Measurements from ENCODE around the gene AP3B1. TPM values are rescaled to one million over a fixed set of nuclear protein-coding genes. Genes with fewer than 3 reads are reported as not detected.

Gene AP3B1
- total and polyA plus RNA-seq, 2 experiments from 2014 or later: 32.1 to 46.3 TPM

DNA sequence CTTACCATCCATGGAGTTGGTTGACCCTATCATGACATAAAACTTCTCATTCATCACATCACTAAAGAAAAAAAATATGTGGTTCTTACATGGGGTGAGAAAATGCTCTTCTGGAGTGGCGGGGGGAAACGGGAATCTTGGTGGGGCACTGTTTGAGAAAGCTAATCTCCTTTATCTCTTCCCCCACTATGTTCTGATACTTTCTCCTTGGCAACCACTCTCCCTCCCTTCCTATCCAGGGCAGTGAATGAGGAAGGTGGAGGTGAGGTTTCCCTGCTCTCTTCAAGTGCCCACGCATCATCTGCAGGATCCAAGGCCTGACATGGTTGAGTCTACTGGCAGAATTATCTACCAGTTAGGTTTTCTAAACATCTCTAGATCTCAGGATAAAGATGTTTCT lies 297.6 kb downstream of the AP3B1 start:
- Histone ChIP-seq H3K4me3 (no peak overlapping the region), H3K36me3 (ENCODE audit: insufficient read depth) (no peaks in the 10 kb centered on the region), H3K9me2 (ENCODE audit: insufficient read depth) (no peaks in the 10 kb centered on the region), H3K4me1 (ENCODE audit: insufficient read depth) (peaks cover 20% of the 10 kb centered on the region), H2AFZ (no peak overlapping the region), H3K27ac (ENCODE audit: low read depth) (no peak overlapping the region), H3F3A (replicated peaks; ENCODE audit: low read depth) (no peaks in the 10 kb centered on the region), H3K4me2 (no peak overlapping the region), H3K27me3 (ENCODE audit: insufficient read depth) (peaks cover 50% of the 10 kb centered on the region), H4K20me1 (replicated peaks; ENCODE audit: insufficient read depth) (peaks cover 30% of the 10 kb centered on the region), H3K79me2 (replicated peaks; ENCODE audit: insufficient read depth) (no peaks in the 10 kb centered on the region)
- ATAC-seq (no peak), DNase-seq (ENCODE audit: low spot score) (no peak)
- no peak overlapping the region for H3K4me3 Mint-ChIP-seq
- no peak overlapping the region for H3K27ac Mint-ChIP-seq
- no peaks in the 10 kb centered on the region for H3K9me3 Mint-ChIP-seq
- H3K4me1 Mint-ChIP-seq: peaks cover 34% of the 10 kb centered on the region
- TF ChIP-seq NANOG (IDR thresholded peaks at IDR 0.05; ENCODE audit: borderline replicate concordance): no peak
- TF ChIP-seq CREB1 (CRISPR knock-in tag; IDR thresholded peaks at IDR 0.05; ENCODE audit: low read depth): no peak
- TF ChIP-seq, protein P1, sequence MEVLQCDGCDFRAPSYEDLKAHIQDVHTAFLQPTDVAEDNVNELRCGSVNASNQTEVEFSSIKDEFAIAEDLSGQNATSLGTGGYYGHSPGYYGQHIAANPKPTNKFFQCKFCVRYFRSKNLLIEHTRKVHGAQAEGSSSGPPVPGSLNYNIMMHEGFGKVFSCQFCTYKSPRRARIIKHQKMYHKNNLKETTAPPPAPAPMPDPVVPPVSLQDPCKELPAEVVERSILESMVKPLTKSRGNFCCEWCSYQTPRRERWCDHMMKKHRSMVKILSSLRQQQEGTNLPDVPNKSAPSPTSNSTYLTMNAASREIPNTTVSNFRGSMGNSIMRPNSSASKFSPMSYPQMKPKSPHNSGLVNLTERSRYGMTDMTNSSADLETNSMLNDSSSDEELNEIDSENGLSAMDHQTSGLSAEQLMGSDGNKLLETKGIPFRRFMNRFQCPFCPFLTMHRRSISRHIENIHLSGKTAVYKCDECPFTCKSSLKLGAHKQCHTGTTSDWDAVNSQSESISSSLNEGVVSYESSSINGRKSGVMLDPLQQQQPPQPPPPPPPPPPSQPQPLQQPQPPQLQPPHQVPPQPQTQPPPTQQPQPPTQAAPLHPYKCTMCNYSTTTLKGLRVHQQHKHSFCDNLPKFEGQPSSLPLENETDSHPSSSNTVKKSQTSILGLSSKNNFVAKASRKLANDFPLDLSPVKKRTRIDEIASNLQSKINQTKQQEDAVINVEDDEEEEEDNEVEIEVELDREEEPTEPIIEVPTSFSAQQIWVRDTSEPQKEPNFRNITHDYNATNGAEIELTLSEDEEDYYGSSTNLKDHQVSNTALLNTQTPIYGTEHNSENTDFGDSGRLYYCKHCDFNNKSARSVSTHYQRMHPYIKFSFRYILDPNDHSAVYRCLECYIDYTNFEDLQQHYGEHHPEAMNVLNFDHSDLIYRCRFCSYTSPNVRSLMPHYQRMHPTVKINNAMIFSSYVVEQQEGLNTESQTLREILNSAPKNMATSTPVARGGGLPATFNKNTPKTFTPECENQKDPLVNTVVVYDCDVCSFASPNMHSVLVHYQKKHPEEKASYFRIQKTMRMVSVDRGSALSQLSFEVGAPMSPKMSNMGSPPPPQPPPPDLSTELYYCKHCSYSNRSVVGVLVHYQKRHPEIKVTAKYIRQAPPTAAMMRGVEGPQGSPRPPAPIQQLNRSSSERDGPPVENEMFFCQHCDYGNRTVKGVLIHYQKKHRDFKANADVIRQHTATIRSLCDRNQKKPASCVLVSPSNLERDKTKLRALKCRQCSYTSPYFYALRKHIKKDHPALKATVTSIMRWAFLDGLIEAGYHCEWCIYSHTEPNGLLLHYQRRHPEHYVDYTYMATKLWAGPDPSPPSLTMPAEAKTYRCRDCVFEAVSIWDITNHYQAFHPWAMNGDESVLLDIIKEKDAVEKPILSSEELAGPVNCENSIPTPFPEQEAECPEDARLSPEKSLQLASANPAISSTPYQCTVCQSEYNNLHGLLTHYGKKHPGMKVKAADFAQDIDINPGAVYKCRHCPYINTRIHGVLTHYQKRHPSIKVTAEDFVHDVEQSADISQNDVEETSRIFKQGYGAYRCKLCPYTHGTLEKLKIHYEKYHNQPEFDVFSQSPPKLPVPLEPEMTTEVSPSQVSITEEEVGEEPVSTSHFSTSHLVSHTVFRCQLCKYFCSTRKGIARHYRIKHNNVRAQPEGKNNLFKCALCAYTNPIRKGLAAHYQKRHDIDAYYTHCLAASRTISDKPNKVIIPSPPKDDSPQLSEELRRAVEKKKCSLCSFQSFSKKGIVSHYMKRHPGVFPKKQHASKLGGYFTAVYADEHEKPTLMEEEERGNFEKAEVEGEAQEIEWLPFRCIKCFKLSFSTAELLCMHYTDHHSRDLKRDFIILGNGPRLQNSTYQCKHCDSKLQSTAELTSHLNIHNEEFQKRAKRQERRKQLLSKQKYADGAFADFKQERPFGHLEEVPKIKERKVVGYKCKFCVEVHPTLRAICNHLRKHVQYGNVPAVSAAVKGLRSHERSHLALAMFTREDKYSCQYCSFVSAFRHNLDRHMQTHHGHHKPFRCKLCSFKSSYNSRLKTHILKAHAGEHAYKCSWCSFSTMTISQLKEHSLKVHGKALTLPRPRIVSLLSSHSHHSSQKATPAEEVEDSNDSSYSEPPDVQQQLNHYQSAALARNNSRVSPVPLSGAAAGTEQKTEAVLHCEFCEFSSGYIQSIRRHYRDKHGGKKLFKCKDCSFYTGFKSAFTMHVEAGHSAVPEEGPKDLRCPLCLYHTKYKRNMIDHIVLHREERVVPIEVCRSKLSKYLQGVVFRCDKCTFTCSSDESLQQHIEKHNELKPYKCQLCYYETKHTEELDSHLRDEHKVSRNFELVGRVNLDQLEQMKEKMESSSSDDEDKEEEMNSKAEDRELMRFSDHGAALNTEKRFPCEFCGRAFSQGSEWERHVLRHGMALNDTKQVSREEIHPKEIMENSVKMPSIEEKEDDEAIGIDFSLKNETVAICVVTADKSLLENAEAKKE (CRISPR knock-in tag; IDR thresholded peaks at IDR 0.05): no peak
- no peak for TF ChIP-seq EZH2 (IDR thresholded peaks at IDR 0.05; ENCODE audit: low read depth, unreplicated experiment)
- no peak for TF ChIP-seq EZH2phosphoT487 (IDR thresholded peaks at IDR 0.05; ENCODE audit: unreplicated experiment)
- no peak for TF ChIP-seq STAT1 (IDR thresholded peaks at IDR 0.05; ENCODE audit: unreplicated experiment)
- TF ChIP-seq, protein P2, sequence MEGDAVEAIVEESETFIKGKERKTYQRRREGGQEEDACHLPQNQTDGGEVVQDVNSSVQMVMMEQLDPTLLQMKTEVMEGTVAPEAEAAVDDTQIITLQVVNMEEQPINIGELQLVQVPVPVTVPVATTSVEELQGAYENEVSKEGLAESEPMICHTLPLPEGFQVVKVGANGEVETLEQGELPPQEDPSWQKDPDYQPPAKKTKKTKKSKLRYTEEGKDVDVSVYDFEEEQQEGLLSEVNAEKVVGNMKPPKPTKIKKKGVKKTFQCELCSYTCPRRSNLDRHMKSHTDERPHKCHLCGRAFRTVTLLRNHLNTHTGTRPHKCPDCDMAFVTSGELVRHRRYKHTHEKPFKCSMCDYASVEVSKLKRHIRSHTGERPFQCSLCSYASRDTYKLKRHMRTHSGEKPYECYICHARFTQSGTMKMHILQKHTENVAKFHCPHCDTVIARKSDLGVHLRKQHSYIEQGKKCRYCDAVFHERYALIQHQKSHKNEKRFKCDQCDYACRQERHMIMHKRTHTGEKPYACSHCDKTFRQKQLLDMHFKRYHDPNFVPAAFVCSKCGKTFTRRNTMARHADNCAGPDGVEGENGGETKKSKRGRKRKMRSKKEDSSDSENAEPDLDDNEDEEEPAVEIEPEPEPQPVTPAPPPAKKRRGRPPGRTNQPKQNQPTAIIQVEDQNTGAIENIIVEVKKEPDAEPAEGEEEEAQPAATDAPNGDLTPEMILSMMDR (conservative IDR thresholded peaks at IDR 0.05; ENCODE audit: low read depth in 2 of 2): no peak
- TF ChIP-seq ZNF331 (CRISPR knock-in tag; IDR thresholded peaks at IDR 0.05; ENCODE audit: low read depth): no peak
- TF ChIP-seq, protein P3, sequence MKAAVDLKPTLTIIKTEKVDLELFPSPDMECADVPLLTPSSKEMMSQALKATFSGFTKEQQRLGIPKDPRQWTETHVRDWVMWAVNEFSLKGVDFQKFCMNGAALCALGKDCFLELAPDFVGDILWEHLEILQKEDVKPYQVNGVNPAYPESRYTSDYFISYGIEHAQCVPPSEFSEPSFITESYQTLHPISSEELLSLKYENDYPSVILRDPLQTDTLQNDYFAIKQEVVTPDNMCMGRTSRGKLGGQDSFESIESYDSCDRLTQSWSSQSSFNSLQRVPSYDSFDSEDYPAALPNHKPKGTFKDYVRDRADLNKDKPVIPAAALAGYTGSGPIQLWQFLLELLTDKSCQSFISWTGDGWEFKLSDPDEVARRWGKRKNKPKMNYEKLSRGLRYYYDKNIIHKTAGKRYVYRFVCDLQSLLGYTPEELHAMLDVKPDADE (IDR thresholded peaks at IDR 0.05): no peak
- no peak for TF ChIP-seq POLR2AphosphoS5 (IDR thresholded peaks at IDR 0.05; ENCODE audit: low read depth)
- TF ChIP-seq, protein P4, sequence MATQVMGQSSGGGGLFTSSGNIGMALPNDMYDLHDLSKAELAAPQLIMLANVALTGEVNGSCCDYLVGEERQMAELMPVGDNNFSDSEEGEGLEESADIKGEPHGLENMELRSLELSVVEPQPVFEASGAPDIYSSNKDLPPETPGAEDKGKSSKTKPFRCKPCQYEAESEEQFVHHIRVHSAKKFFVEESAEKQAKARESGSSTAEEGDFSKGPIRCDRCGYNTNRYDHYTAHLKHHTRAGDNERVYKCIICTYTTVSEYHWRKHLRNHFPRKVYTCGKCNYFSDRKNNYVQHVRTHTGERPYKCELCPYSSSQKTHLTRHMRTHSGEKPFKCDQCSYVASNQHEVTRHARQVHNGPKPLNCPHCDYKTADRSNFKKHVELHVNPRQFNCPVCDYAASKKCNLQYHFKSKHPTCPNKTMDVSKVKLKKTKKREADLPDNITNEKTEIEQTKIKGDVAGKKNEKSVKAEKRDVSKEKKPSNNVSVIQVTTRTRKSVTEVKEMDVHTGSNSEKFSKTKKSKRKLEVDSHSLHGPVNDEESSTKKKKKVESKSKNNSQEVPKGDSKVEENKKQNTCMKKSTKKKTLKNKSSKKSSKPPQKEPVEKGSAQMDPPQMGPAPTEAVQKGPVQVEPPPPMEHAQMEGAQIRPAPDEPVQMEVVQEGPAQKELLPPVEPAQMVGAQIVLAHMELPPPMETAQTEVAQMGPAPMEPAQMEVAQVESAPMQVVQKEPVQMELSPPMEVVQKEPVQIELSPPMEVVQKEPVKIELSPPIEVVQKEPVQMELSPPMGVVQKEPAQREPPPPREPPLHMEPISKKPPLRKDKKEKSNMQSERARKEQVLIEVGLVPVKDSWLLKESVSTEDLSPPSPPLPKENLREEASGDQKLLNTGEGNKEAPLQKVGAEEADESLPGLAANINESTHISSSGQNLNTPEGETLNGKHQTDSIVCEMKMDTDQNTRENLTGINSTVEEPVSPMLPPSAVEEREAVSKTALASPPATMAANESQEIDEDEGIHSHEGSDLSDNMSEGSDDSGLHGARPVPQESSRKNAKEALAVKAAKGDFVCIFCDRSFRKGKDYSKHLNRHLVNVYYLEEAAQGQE (IDR thresholded peaks at IDR 0.05; ENCODE audit: unreplicated experiment): no peak
- TF ChIP-seq ZNF114 (CRISPR knock-in tag; IDR thresholded peaks at IDR 0.05): no peak
- TF ChIP-seq JUNB (IDR thresholded peaks at IDR 0.05; ENCODE audit: unreplicated experiment): no peak
- H3K36me3 Mint-ChIP-seq (ENCODE audit: low read depth): no peaks in the 10 kb centered on the region
- H3K27me3 Mint-ChIP-seq (ENCODE audit: insufficient read depth, low read depth, poor library complexity): peaks cover 26% of the 10 kb centered on the region

Data from GM23338 (cell line).